ENCODE measurements around the gene USF2.

The USF2 gene

GRCh38 chr19:35249146-35249847, 19.5 kb upstream of the USF2 start (continued):
- TF ChIP-seq ZBTB10 (tag by site-specific recombination; IDR thresholded peaks at IDR 0.05) (no peak), ZFHX2 (tag by site-specific recombination; conservative IDR thresholded peaks at IDR 0.05) (peak; percentile 94), AEBP2 (tag by site-specific recombination; IDR thresholded peaks at IDR 0.05; ENCODE audit: borderline replicate concordance) (no peak)

- peaks cover 41 to 53% of the 10 kb centered on the region in 2 experiments for H3K36me3 ChIP-seq (ENCODE audit: control insufficient read depth in 2 of 2, insufficient read depth in 1 of 2, low read length in 2 of 2)
- no peak overlapping the region for H3K27ac ChIP-seq (ENCODE audit: extremely low read depth, low read depth, low read length)
- ChIA-PET POLR2A (interaction anchor here (0.7 to 2.3 kb wide), 7 partner anchors 11 to 498 kb away, joined by 4 to 11 read pairs (median 6); partner anchors contain the start of genes FXYD7 and LIN37), CTCF (interaction anchor here (0.7 to 2.5 kb wide), 6 partner anchors 11 to 183 kb away, joined by 3 to 10 read pairs (median 4); no protein-coding TSS in a partner anchor)
- H3K4me1 ChIP-seq (ENCODE audit: control insufficient read depth, insufficient read depth, low read length): peaks cover 9% of the 10 kb centered on the region
- no peaks in the 10 kb centered on the region for H3K9me3 ChIP-seq (ENCODE audit: control insufficient read depth, insufficient read depth, low read depth, low read length)
- H3K4me3 ChIP-seq (ENCODE audit: low read depth, low read length): peak overlapping the region; percentile 63
- TF ChIP-seq ZBTB1 (tag by site-specific recombination; IDR thresholded peaks at IDR 0.05): no peak
- TF ChIP-seq PRDM4 (tag by site-specific recombination; IDR thresholded peaks at IDR 0.05): no peak
- no peak for TF ChIP-seq ZNF670 (tag by site-specific recombination; IDR thresholded peaks at IDR 0.05; ENCODE audit: low read depth)
- no peak for TF ChIP-seq HIC1 (tag by site-specific recombination; IDR thresholded peaks at IDR 0.05)
- TF ChIP-seq SALL2 (tag by site-specific recombination; IDR thresholded peaks at IDR 0.05; ENCODE audit: borderline replicate concordance): no peak
- no peak for TF ChIP-seq PATZ1 (tag by site-specific recombination; IDR thresholded peaks at IDR 0.05)
- no peak for TF ChIP-seq ZNF362 (tag by site-specific recombination; IDR thresholded peaks at IDR 0.05)
- TF ChIP-seq PRDM1 (tag by site-specific recombination; IDR thresholded peaks at IDR 0.05): no peak
- peak; percentile 48; the same call in 1 of the 2 replicates for TF ChIP-seq SCRT2 (tag by site-specific recombination; IDR thresholded peaks at IDR 0.05)
- TF ChIP-seq ZNF785 (tag by site-specific recombination; IDR thresholded peaks at IDR 0.05): no peak
- TF ChIP-seq ZNF449 (tag by site-specific recombination; IDR thresholded peaks at IDR 0.05): no peak
- TF ChIP-seq ZNF747 (tag by site-specific recombination; IDR thresholded peaks at IDR 0.05): no peak
- TF ChIP-seq ZNF175 (tag by site-specific recombination; IDR thresholded peaks at IDR 0.05): no peak
- no peak for TF ChIP-seq ZBTB21 (tag by site-specific recombination; IDR thresholded peaks at IDR 0.05)
- TF ChIP-seq BCL11A (tag by site-specific recombination; IDR thresholded peaks at IDR 0.05; ENCODE audit: low read depth): no peak
These were observed 18.7 kb upstream of the USF2 start for GRCh38 chr19:35249848-35250711.

Measured in HEK293 (cell line).